B cell (primary cell): ENCODE measurements around the gene RGS6. TPM values are rescaled to one million over a fixed set of nuclear protein-coding genes. Genes with fewer than 3 reads are reported as not detected.

ENCODE experiments used
- ATAC-seq: fragments of 200-7000 bp; cut with Tn5 transposase; one replicate; pipeline ENCODE4 v1.10.0; 2021; ENCODE audit warnings: low read depth, mild to moderate bottlenecking, moderate number of reproducible peaks, moderate library complexity
- CTCF ChIA-PET: fragments of 350-600 bp; sonication (Branson Sonifier 250); formaldehyde crosslinking; loops from one replicate; lab custom pipeline; 2021; ENCODE audit warnings: antibody characterized with exemption, inconsistent platforms; lab: Charles Lee
- POLR2A ChIA-PET: fragments of 350-600 bp; sonication (Branson Sonifier 250); formaldehyde crosslinking; loops from one replicate; lab custom pipeline; 2021; ENCODE audit warnings: antibody characterized with exemption; lab: Charles Lee
- DNase-seq: peaks from one replicate; pipeline ENCODE4 v3.0.0; 2013
- H2AFZ ChIP-seq: 2 replicates; pipeline ENCODE4 v1.6.1; 2012; ENCODE audit warnings: mild to moderate bottlenecking, low read depth, low read length; ENCODE audit not compliant: insufficient read depth, poor library complexity, severe bottlenecking
- H3K27ac ChIP-seq, 2 donors: 1 replicate in 1 of 2; 2 replicates in 1 of 2; pipeline ENCODE4 v1.5.1; 2012 to 2013; ENCODE audit warnings: low read length in 2 of 2, mild to moderate bottlenecking in 2 of 2, moderate library complexity in 1 of 2
- H3K27me3 ChIP-seq, 4 experiments: fragments of 200-600 bp in 1 of 4; sonication (generic) in 1 of 4; replicated peaks in 1 of 4; 1 replicate in 2 of 4; 2 replicates in 2 of 4; pipeline versions ENCODE4 v1.6.1 to v1.7.0; 2013 to 2016; ENCODE audit warnings: low read length in 3 of 4, mild to moderate bottlenecking in 2 of 4, mixed read lengths in 1 of 4, moderate library complexity in 1 of 4; ENCODE audit not compliant: insufficient read depth in 4 of 4, control insufficient read depth in 3 of 4; ENCODE audit errors: control extremely low read depth in 1 of 4
- H3K36me3 ChIP-seq, 2 experiments: replicated peaks in 1 of 2; 1 replicate in 1 of 2; 2 replicates in 1 of 2; pipeline versions ENCODE4 v1.6.1 to v1.7.1; 2013; ENCODE audit warnings: low read length in 1 of 2; ENCODE audit not compliant: insufficient read depth in 2 of 2, control insufficient read depth in 1 of 2; ENCODE audit errors: control extremely low read depth in 1 of 2, extremely low read depth in 1 of 2
- H3K4me1 ChIP-seq, 2 donors: fragments of 200-600 bp in 1 of 2; sonication (generic) in 1 of 2; 1 replicate in 1 of 2; 2 replicates in 1 of 2; pipeline versions ENCODE4 v1.5.1 to v1.6.1; 2013 to 2017; ENCODE audit warnings: low read length in 2 of 2; ENCODE audit not compliant: control insufficient read depth in 2 of 2, insufficient read depth in 2 of 2
- H3K4me2 ChIP-seq: replicated peaks from 2 replicates; pipeline ENCODE3; 2012; ENCODE audit warnings: mild to moderate bottlenecking, low read depth, low read length; ENCODE audit not compliant: poor library complexity, severe bottlenecking
- H3K4me3 ChIP-seq, 5 experiments: fragments of 200-600 bp in 1 of 5; sonication (generic) in 1 of 5; 1 replicate in 3 of 5; 2 replicates in 2 of 5; pipeline versions ENCODE4 v1.5.1 to v1.7.0; 2011 to 2016; ENCODE audit warnings: low read length in 4 of 5, mild to moderate bottlenecking in 4 of 5, low read depth in 2 of 5, control low read depth in 1 of 5, moderate library complexity in 1 of 5; ENCODE audit not compliant: insufficient read depth in 1 of 5; ENCODE audit errors: control extremely low read depth in 1 of 5, extremely low read depth in 1 of 5
- H3K79me2 ChIP-seq: fragments of 200-600 bp; sonication (generic); one replicate; pipeline ENCODE4 v1.6.0; 2016; ENCODE audit warnings: low read length; ENCODE audit not compliant: control insufficient read depth, insufficient read depth
- H3K9ac ChIP-seq: fragments of 200-600 bp; sonication (generic); 2 replicates; pipeline ENCODE4 v1.6.1; 2017; ENCODE audit warnings: mild to moderate bottlenecking, low read length, moderate library complexity
- H3K9me3 ChIP-seq, 3 donors: one replicate each; pipeline versions ENCODE4 v1.6.1 to v1.7.1; 2013; ENCODE audit warnings: low read length in 2 of 3; ENCODE audit not compliant: control insufficient read depth in 2 of 3, insufficient read depth in 1 of 3; ENCODE audit errors: control extremely low read depth in 1 of 3
- H4K20me1 ChIP-seq: 2 replicates; pipeline ENCODE4 v1.6.0; 2012; ENCODE audit warnings: mild to moderate bottlenecking, low read length; ENCODE audit not compliant: insufficient read depth, control insufficient read depth, poor library complexity, severe bottlenecking
- H3K27ac Mint-ChIP-seq: one replicate; pipeline ENCODE4 v1.8.0; 2021; ENCODE audit warnings: mixed read lengths
- H3K27me3 Mint-ChIP-seq: one replicate; pipeline ENCODE4 v1.8.0; 2021; ENCODE audit warnings: mixed read lengths
- H3K4me1 Mint-ChIP-seq: one replicate; pipeline ENCODE4 v1.8.0; 2021; ENCODE audit warnings: mixed read lengths
- H3K4me3 Mint-ChIP-seq: one replicate; pipeline ENCODE4 v1.8.0; 2021; ENCODE audit warnings: mixed read lengths
- H3K9me3 Mint-ChIP-seq: one replicate; pipeline ENCODE4 v1.8.0; 2022; ENCODE audit warnings: mixed read lengths; ENCODE audit not compliant: insufficient read depth
- EZH2 ChIP-seq: IDR thresholded peaks from 2 replicates; pipeline ENCODE4 v1.6.1; 2012; ENCODE audit warnings: borderline replicate concordance, low read depth, mild to moderate bottlenecking, moderate library complexity, low read length; ENCODE audit not compliant: insufficient read depth, poor library complexity, severe bottlenecking
- WGBS: methylation state at CpG from one replicate; pipeline ENCODE4 v1.1.5; 2013; ENCODE audit warnings: missing lambda C conversion rate; ENCODE audit not compliant: insufficient coverage; 5-methylcytosine and 5-hydroxymethylcytosine counted together
- intact Hi-C: fragments of 100-400 bp; cut with micrococcal nuclease; formaldehyde crosslinking; loops from one replicate; pipeline ENCODE4 v1.10.0; 2022
- polyA plus RNA-seq: library from polyadenylated mRNA; depleted of rRNA; stranded (reverse); fragments of >200 nt; gene quantifications from 2 replicates; pipeline ENCODE4 v1.2.3, GENCODE V29; 2012
- total RNA-seq, 2 donors: library from RNA; stranded (reverse); fragments of 120-200 nt in 1 of 2; gene quantifications; 1 replicate in 1 of 2; 2 replicates in 1 of 2; pipeline versions ENCODE4 v1.2.3 to v1.2.4, GENCODE V29; 2013 to 2022
- TF ChIP-seq, protein P1 (sequence below): fragments of 200-600 bp; IDR thresholded peaks from one replicate; pipeline ENCODE4 v1.8.0; 2022; ENCODE audit warnings: antibody characterized with exemption, mild to moderate bottlenecking

Gene RGS6
- total and polyA plus RNA-seq, 2 donors (not counting 1 experiment from before 2014, with no cell fraction given): 0.07 TPM; not detected in 1

DNA sequence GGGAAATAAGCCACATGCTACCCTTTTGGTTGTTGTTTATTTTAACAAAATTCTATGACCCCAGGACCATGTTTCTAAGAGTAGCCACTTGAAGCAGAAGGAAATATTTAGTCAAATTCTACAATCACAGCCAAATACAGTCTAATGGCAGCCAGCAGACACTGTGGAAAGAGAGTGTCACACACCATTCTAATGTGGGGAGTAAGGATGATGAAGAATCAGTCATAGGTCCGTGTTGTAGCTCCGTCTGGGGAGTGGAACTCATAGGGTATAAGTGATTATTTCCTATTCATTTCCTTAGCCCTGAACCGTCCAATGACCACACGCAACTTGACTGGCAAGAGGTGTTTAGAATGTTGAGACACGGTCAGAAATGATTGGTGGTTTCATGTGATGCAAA lies 500.5 kb downstream of the RGS6 start:
- peaks cover 6% of the 10 kb centered on the region for H3K9me3 Mint-ChIP-seq
- ChIA-PET CTCF (no interaction called here), POLR2A (no interaction called here)
- H3K27me3 Mint-ChIP-seq: peaks cover 19% of the 10 kb centered on the region
- Histone ChIP-seq H3K4me2 (no peak overlapping the region), H3K4me1 (no peaks in the 10 kb centered on the region), H3K9me3 (peaks cover 0 to 4% (median 0%) of the 10 kb centered on the region in 3 donors), H3K27ac (no peak overlapping the region), H3K9ac (no peak overlapping the region), H3K79me2 (no peaks in the 10 kb centered on the region), H4K20me1 (no peaks in the 10 kb centered on the region), H2AFZ (no peak overlapping the region), H3K27me3 (peaks cover 0 to 6% (median 0%) of the 10 kb centered on the region in 4 experiments), H3K4me3 (no peak overlapping the region), H3K36me3 (no peaks in the 10 kb centered on the region)
- no peaks in the 10 kb centered on the region for H3K4me1 Mint-ChIP-seq
- 33% methylated on average over 1 of the region's 5 CpGs for WGBS
- DNase-seq: no peak
- no peak overlapping the region for H3K4me3 Mint-ChIP-seq
- ATAC-seq: no peak
- H3K27ac Mint-ChIP-seq: no peak overlapping the region
- TF ChIP-seq, protein P1, sequence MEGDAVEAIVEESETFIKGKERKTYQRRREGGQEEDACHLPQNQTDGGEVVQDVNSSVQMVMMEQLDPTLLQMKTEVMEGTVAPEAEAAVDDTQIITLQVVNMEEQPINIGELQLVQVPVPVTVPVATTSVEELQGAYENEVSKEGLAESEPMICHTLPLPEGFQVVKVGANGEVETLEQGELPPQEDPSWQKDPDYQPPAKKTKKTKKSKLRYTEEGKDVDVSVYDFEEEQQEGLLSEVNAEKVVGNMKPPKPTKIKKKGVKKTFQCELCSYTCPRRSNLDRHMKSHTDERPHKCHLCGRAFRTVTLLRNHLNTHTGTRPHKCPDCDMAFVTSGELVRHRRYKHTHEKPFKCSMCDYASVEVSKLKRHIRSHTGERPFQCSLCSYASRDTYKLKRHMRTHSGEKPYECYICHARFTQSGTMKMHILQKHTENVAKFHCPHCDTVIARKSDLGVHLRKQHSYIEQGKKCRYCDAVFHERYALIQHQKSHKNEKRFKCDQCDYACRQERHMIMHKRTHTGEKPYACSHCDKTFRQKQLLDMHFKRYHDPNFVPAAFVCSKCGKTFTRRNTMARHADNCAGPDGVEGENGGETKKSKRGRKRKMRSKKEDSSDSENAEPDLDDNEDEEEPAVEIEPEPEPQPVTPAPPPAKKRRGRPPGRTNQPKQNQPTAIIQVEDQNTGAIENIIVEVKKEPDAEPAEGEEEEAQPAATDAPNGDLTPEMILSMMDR: no peak
- TF ChIP-seq EZH2: no peak
- intact Hi-C loops: no loop called here

DNA sequence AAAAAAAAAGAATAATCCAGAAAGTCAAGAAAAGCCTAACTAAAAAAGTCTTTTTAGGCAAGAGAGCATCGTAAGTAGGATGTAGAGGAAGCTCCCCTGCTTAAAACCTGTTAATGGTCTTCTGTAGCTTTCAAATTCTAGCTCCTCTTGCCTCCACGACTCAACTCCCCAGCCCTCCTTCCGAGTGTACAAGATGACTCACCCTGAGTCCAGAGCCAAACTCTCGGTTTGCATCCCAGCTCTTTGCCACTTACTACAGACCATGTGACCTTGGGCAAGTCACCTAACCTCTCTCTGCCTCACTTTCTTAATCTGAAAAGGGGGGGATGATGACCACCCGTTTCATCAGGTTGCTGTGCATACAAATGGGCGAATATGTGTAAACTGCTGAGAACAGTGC lies 501.3 kb downstream of the RGS6 start:
- no peak overlapping the region for H3K27ac ChIP-seq
- H3K4me2 ChIP-seq: no peak overlapping the region
- ATAC-seq: no peak
- no peaks in the 10 kb centered on the region for H3K9me3 ChIP-seq
- H3K4me1 ChIP-seq: no peaks in the 10 kb centered on the region
- Mint-ChIP-seq H3K4me3 (no peak overlapping the region), H3K27me3 (peaks cover 12% of the 10 kb centered on the region), H3K27ac (no peak overlapping the region), H3K4me1 (no peaks in the 10 kb centered on the region), H3K9me3 (peaks cover 4% of the 10 kb centered on the region)
- no peaks in the 10 kb centered on the region for H3K36me3 ChIP-seq
- H3K27me3 ChIP-seq: peaks cover 0 to 5% (median 0%) of the 10 kb centered on the region in 4 experiments
- H3K4me3 ChIP-seq: no peak overlapping the region
- CTCF ChIA-PET: no interaction called here
- intact Hi-C loops: no loop called here
- H3K9ac ChIP-seq: no peak overlapping the region
- no peak for DNase-seq
- TF ChIP-seq, protein P1: no peak
- TF ChIP-seq EZH2: no peak
- POLR2A ChIA-PET: no interaction called here
- H4K20me1 ChIP-seq: no peaks in the 10 kb centered on the region
- no peaks in the 10 kb centered on the region for H3K79me2 ChIP-seq
- 84% methylated on average over 5 of the region's 6 CpGs for WGBS
- no peak overlapping the region for H2AFZ ChIP-seq
